Osteoblast (primary cell): ENCODE data around the gene LTB4R2. TPM values are rescaled to one million over a fixed set of nuclear protein-coding genes. Genes with fewer than 3 reads are reported as not detected.
A peak's percentile ranks its signal among the peaks of the same experiment; 100 is the strongest.

ENCODE experiments used
- DNase-seq: peaks from one replicate; pipeline ENCODE4 v3.0.0; 2011; ENCODE audit warnings: low spot score, mixed read lengths; ENCODE audit not compliant: insufficient read length; ENCODE audit errors: missing footprints
- H2AFZ ChIP-seq: 2 replicates; pipeline ENCODE4 v1.6.0; 2011; ENCODE audit warnings: mild to moderate bottlenecking, low read length
- H3K27ac ChIP-seq: 2 replicates; pipeline ENCODE4 v1.5.1; 2011; ENCODE audit warnings: mild to moderate bottlenecking, low read depth, low read length, moderate library complexity
- H3K27me3 ChIP-seq: 2 replicates; pipeline ENCODE4 v1.6.0; 2012; ENCODE audit warnings: mild to moderate bottlenecking, control low read depth, inconsistent platforms, low read length, moderate library complexity; ENCODE audit not compliant: insufficient read depth
- H3K36me3 ChIP-seq: 2 replicates; pipeline ENCODE4 v1.5.1; 2011; ENCODE audit warnings: mild to moderate bottlenecking, low read length, control low read depth, moderate library complexity; ENCODE audit not compliant: insufficient read depth
- H3K4me1 ChIP-seq: 2 replicates; pipeline ENCODE4 v1.5.1; 2011; ENCODE audit warnings: mild to moderate bottlenecking, low read length, control low read depth, moderate library complexity; ENCODE audit not compliant: insufficient read depth
- H3K4me2 ChIP-seq: 2 replicates; pipeline ENCODE4 v1.6.0; 2011; ENCODE audit warnings: mild to moderate bottlenecking, low read length; ENCODE audit not compliant: insufficient read depth
- H3K4me3 ChIP-seq: fragments of 200-600 bp; sonication (generic); 3 replicates; pipeline ENCODE4 v1.5.1; 2012; ENCODE audit warnings: mild to moderate bottlenecking, low read length, inconsistent platforms; ENCODE audit not compliant: insufficient read depth
- H3K79me2 ChIP-seq: 2 replicates; pipeline ENCODE4 v1.6.0; 2012; ENCODE audit warnings: mild to moderate bottlenecking, low read length, control low read depth, inconsistent platforms; ENCODE audit not compliant: insufficient read depth
- H3K9me3 ChIP-seq: 2 replicates; pipeline ENCODE4 v1.5.1; 2011; ENCODE audit warnings: low read depth, low read length, control low read depth
- H4K20me1 ChIP-seq: 2 replicates; pipeline ENCODE4 v1.6.0; 2012; ENCODE audit warnings: mild to moderate bottlenecking, low read length, control low read depth; ENCODE audit not compliant: insufficient read depth
- total RNA-seq: library from RNA; depleted of rRNA; stranded (reverse); fragments of >200 nt; gene quantifications from 2 replicates; pipeline ENCODE4 v1.2.3, GENCODE V29; 2012
- TF ChIP-seq, protein P1 (sequence below): IDR thresholded peaks from 2 replicates; pipeline ENCODE4 v1.5.1; 2011; ENCODE audit warnings: mild to moderate bottlenecking, low read depth, low read length, moderate library complexity; ENCODE audit errors: extremely low read depth

LTB4R2 gene
- total RNA-seq, 1 donor, result 5.1 TPM

DNA sequence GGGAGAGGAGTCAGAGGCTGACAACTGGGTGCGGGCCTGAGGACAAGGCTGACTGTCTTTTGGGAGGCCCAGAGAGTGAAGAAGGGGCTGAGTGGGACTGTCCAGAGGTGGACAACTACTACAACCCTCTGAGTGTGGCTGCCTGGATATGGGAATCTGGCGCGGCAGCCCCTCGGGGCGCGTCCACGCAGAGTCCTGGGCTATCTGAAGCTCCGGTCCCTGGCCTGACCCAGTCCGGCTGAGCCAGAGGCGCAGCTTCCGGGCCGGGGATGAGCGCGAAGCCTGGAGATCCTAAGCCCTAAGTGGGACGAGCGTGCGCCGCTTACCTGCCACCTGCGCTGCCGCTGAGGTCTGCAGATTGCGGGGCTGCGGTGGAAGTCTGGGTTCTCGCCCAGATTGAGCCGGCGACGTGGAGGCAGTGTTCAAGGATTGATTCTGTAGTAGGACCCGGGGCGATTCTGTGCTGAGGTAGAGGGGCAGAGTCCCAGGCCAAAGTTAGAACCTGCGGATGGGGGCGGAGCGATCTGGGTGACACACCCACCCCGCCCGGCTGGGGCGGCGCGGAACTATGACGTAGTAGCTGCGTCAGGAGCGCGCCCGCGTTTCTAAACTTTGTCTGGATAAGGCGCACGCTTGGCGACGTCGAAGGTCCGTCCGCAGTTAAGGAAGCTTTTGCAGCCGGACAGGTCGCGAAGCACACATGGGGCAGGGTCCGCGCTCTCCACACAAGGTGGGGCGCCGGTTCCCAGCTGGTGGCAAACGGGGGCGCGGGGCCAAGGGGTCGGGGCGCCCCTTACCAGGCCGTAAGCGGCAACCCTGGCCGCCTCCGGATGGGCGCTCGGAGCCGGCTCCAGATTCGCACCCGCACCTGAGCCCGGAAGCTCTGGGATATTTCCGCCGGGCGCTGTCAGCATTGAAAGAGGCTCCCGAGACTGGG, 10.4 kb upstream of the LTB4R2 start, which contains the start of the genes DHRS1 and NOP9:
DHRS1 (minus strand) TSS at position 526 of the 937 bp plus-strand sequence. CDS start 674 bp downstream, outside the sequence.
NOP9 (plus strand) TSS at position 596 of the 937 bp plus-strand sequence; CDS start at position 701, 105 bp downstream.
- TF ChIP-seq, protein P1, sequence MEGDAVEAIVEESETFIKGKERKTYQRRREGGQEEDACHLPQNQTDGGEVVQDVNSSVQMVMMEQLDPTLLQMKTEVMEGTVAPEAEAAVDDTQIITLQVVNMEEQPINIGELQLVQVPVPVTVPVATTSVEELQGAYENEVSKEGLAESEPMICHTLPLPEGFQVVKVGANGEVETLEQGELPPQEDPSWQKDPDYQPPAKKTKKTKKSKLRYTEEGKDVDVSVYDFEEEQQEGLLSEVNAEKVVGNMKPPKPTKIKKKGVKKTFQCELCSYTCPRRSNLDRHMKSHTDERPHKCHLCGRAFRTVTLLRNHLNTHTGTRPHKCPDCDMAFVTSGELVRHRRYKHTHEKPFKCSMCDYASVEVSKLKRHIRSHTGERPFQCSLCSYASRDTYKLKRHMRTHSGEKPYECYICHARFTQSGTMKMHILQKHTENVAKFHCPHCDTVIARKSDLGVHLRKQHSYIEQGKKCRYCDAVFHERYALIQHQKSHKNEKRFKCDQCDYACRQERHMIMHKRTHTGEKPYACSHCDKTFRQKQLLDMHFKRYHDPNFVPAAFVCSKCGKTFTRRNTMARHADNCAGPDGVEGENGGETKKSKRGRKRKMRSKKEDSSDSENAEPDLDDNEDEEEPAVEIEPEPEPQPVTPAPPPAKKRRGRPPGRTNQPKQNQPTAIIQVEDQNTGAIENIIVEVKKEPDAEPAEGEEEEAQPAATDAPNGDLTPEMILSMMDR, result no peak
- Histone ChIP-seq H3K4me1 (peaks cover 21% of the 10 kb centered on the region), H3K27ac (peak within 1 kb of the TSS; percentile 76), H3K9me3 (no peaks in the 10 kb centered on the region), H3K79me2 (peaks cover 18% of the 10 kb centered on the region), H3K27me3 (no peaks in the 10 kb centered on the region), H2AFZ (peak within 1 kb of the TSS; percentile 93), H3K36me3 (peaks cover 43% of the 10 kb centered on the region), H3K4me2 (peak within 1 kb of the TSS; percentile 95), H4K20me1 (peaks cover 2% of the 10 kb centered on the region), H3K4me3 (peak within 1 kb of the TSS; percentile 87)
- peak; percentile 99 for DNase-seq

GRCh38 chr14:24300326-24300980, 9.5 kb upstream of the LTB4R2 start:
- TF ChIP-seq, protein P1, result no peak
- Histone ChIP-seq H3K36me3 (peaks cover 49% of the 10 kb centered on the region), H3K4me2 (peak overlapping the region; percentile 95), H3K79me2 (peaks cover 18% of the 10 kb centered on the region), H4K20me1 (peaks cover 2% of the 10 kb centered on the region), H3K27me3 (no peaks in the 10 kb centered on the region), H3K4me3 (peak overlapping the region; percentile 87), H3K9me3 (no peaks in the 10 kb centered on the region), H3K4me1 (peaks cover 21% of the 10 kb centered on the region), H3K27ac (peak overlapping the region; percentile 55), H2AFZ (peak overlapping the region; percentile 93)
- DNase-seq, result peak; percentile 65

- Histone ChIP-seq H2AFZ (no peak overlapping the region), H3K79me2 (peaks cover 18% of the 10 kb centered on the region), H3K27me3 (no peaks in the 10 kb centered on the region), H3K4me2 (no peak overlapping the region), H3K4me1 (peaks cover 13% of the 10 kb centered on the region), H3K27ac (no peak overlapping the region), H3K4me3 (no peak overlapping the region), H3K9me3 (no peaks in the 10 kb centered on the region), H3K36me3 (peaks cover 46% of the 10 kb centered on the region), H4K20me1 (peaks cover 2% of the 10 kb centered on the region)
- no peak for DNase-seq
- TF ChIP-seq, protein P1, result no peak
Measured at GRCh38 chr14:24304019-24304387, 5.9 kb upstream of the LTB4R2 start.
